OCI-LY1 (cell line): ENCODE data around the gene NT5C2.

Source experiments
- CTCF ChIP-seq: fragments of 200-600 bp; sonication (generic), shearing (Covaris generic); IDR thresholded peaks from 2 replicates; pipeline ENCODE4 v1.5.1; 2017; ENCODE audit warnings: mild to moderate bottlenecking, antibody characterized with exemption, low read length, moderate library complexity, mixed read lengths
- EZH2 ChIP-seq: fragments of 200-600 bp; sonication (generic), shearing (Covaris generic); IDR thresholded peaks from 2 replicates; pipeline ENCODE4 v1.8.0; 2017; ENCODE audit warnings: borderline replicate concordance, mixed run types, mild to moderate bottlenecking, antibody characterized with exemption, low read length, moderate library complexity, mixed read lengths

GRCh38 chr10:103086261-103086660 is 106.8 kb downstream of the NT5C2 start:
- no peak for TF ChIP-seq CTCF
- TF ChIP-seq EZH2 = no peak
